Endothelial cell (in vitro differentiated cells): ENCODE measurements around the gene SGCG. TPM values are rescaled to one million over a fixed set of nuclear protein-coding genes. Genes with fewer than 3 reads are reported as not detected.

Source experiments
- DNase-seq: peaks from one replicate; pipeline ENCODE4 v3.0.0; 2021; ENCODE audit warnings: low spot score
- H3K27ac Mint-ChIP-seq: one replicate; pipeline ENCODE4 v1.8.0; 2021; ENCODE audit warnings: mixed read lengths, inconsistent platforms; ENCODE audit not compliant: unreplicated experiment
- H3K27me3 Mint-ChIP-seq: one replicate; pipeline ENCODE4 v1.8.0; 2021; ENCODE audit warnings: mild to moderate bottlenecking, moderate library complexity, mixed read lengths, inconsistent platforms; ENCODE audit not compliant: unreplicated experiment
- H3K36me3 Mint-ChIP-seq: one replicate; pipeline ENCODE4 v1.8.0; 2021; ENCODE audit warnings: mild to moderate bottlenecking, low read depth, mixed read lengths, inconsistent platforms; ENCODE audit not compliant: unreplicated experiment
- H3K4me1 Mint-ChIP-seq: one replicate; pipeline ENCODE4 v1.8.0; 2021; ENCODE audit warnings: mild to moderate bottlenecking, mixed read lengths, inconsistent platforms; ENCODE audit not compliant: unreplicated experiment
- H3K4me3 Mint-ChIP-seq: one replicate; pipeline ENCODE4 v1.8.0; 2021; ENCODE audit warnings: mild to moderate bottlenecking, mixed read lengths, inconsistent platforms; ENCODE audit not compliant: unreplicated experiment
- H3K9me3 Mint-ChIP-seq: one replicate; pipeline ENCODE4 v1.8.0; 2021; ENCODE audit warnings: mixed read lengths, inconsistent platforms; ENCODE audit not compliant: unreplicated experiment
- CTCF ChIP-seq: fragments of 200-600 bp; sonication (generic); IDR thresholded peaks from one replicate; pipeline ENCODE4 v1.5.0; 2021; ENCODE audit warnings: antibody characterized with exemption; ENCODE audit not compliant: unreplicated experiment
- total RNA-seq: library from RNA; stranded (reverse); fragmentation: NEBNext Ultra II Directional; extraction: Animal tissue kit (Norgen Biotek cat#: 25700); gene quantifications from one replicate; pipeline ENCODE4 v1.2.1, GENCODE V29; 2021; ENCODE audit not compliant: unreplicated experiment

The SGCG gene
- total RNA-seq, 1 donor from 2014 or later: 0.59 TPM

- no peak for TF ChIP-seq CTCF
- H3K36me3 Mint-ChIP-seq: peaks cover 24% of the 10 kb centered on the region
- H3K4me1 Mint-ChIP-seq: peaks cover 12% of the 10 kb centered on the region
- H3K9me3 Mint-ChIP-seq: no peaks in the 10 kb centered on the region
- no peak overlapping the region for H3K4me3 Mint-ChIP-seq
- H3K27me3 Mint-ChIP-seq: no peaks in the 10 kb centered on the region
- DNase-seq: no peak
- H3K27ac Mint-ChIP-seq: no peak overlapping the region
Measured at GRCh38 chr13:23348262-23349127, 167.7 kb downstream of the SGCG start.

GRCh38 chr13:23349161-23349897 lies 168.6 kb downstream of the SGCG start:
- Mint-ChIP-seq H3K27me3 (no peaks in the 10 kb centered on the region), H3K4me1 (peaks cover 12% of the 10 kb centered on the region), H3K9me3 (no peaks in the 10 kb centered on the region), H3K27ac (no peak overlapping the region), H3K36me3 (peaks cover 24% of the 10 kb centered on the region), H3K4me3 (no peak overlapping the region)
- no peak for DNase-seq
- no peak for TF ChIP-seq CTCF

- no peak for TF ChIP-seq CTCF
- no peak overlapping the region for H3K27ac Mint-ChIP-seq
- peaks cover 28% of the 10 kb centered on the region for H3K36me3 Mint-ChIP-seq
- peaks cover 12% of the 10 kb centered on the region for H3K4me1 Mint-ChIP-seq
- H3K9me3 Mint-ChIP-seq: no peaks in the 10 kb centered on the region
- no peaks in the 10 kb centered on the region for H3K27me3 Mint-ChIP-seq
- no peak overlapping the region for H3K4me3 Mint-ChIP-seq
- no peak for DNase-seq
Measured at GRCh38 chr13:23350009-23350408, 169.2 kb downstream of the SGCG start.

GRCh38 chr13:23352161-23352560 lies 171.4 kb downstream of the SGCG start:
- peaks cover 10% of the 10 kb centered on the region for H3K4me1 Mint-ChIP-seq
- H3K4me3 Mint-ChIP-seq: no peak overlapping the region
- H3K27ac Mint-ChIP-seq: no peak overlapping the region
- H3K27me3 Mint-ChIP-seq: no peaks in the 10 kb centered on the region
- TF ChIP-seq CTCF: no peak
- H3K9me3 Mint-ChIP-seq: no peaks in the 10 kb centered on the region
- DNase-seq: no peak
- peaks cover 33% of the 10 kb centered on the region for H3K36me3 Mint-ChIP-seq

GRCh38 chr13:23354520-23354919 lies 173.7 kb downstream of the SGCG start:
- Mint-ChIP-seq H3K36me3 (peaks cover 20% of the 10 kb centered on the region), H3K27me3 (no peaks in the 10 kb centered on the region), H3K4me1 (peaks cover 10% of the 10 kb centered on the region), H3K27ac (no peak overlapping the region), H3K4me3 (no peak overlapping the region), H3K9me3 (no peaks in the 10 kb centered on the region)
- DNase-seq: no peak
- no peak for TF ChIP-seq CTCF
